H9 (cell line): ENCODE measurements around the gene SREBF1. TPM values are rescaled to one million over a fixed set of nuclear protein-coding genes. Genes with fewer than 3 reads are reported as not detected.

Experiments used
- DNase-seq: peaks from one replicate; pipeline ENCODE4 v3.0.0-alpha.2; 2017
- H2AFZ ChIP-seq: one replicate; pipeline ENCODE4 v1.6.1; 2013; ENCODE audit warnings: mild to moderate bottlenecking, low read length, control low read depth, moderate library complexity
- H2AK5ac ChIP-seq: 2 replicates; pipeline ENCODE4 v1.6.1; 2013; ENCODE audit warnings: low read length, control low read depth, mixed read lengths; ENCODE audit not compliant: insufficient read length
- H2BK120ac ChIP-seq: one replicate; pipeline ENCODE4 v1.6.1; 2013; ENCODE audit warnings: low read depth, mild to moderate bottlenecking, low read length, control low read depth, inconsistent platforms; ENCODE audit not compliant: poor library complexity, severe bottlenecking
- H2BK12ac ChIP-seq: 2 replicates; pipeline ENCODE4 v1.6.1; 2013; ENCODE audit warnings: low read length, control low read depth, mixed read lengths, low read depth; ENCODE audit not compliant: insufficient read length
- H2BK15ac ChIP-seq: 2 replicates; pipeline ENCODE4 v1.6.1; 2013; ENCODE audit warnings: low read depth, low read length, control low read depth
- H2BK20ac ChIP-seq: one replicate; pipeline ENCODE4 v1.6.1; 2013; ENCODE audit warnings: low read depth, mild to moderate bottlenecking, low read length, control low read depth, inconsistent platforms; ENCODE audit not compliant: poor library complexity, severe bottlenecking
- H2BK5ac ChIP-seq: 2 replicates; pipeline ENCODE4 v1.6.1; 2013; ENCODE audit warnings: low read length, control low read depth, mixed read lengths; ENCODE audit not compliant: insufficient read length
- H3K14ac ChIP-seq: 2 replicates; pipeline ENCODE4 v1.6.1; 2013; ENCODE audit warnings: low read length, control low read depth; ENCODE audit not compliant: insufficient read depth
- H3K18ac ChIP-seq: 2 replicates; pipeline ENCODE4 v1.6.1; 2013; ENCODE audit warnings: low read depth, mild to moderate bottlenecking, mixed read lengths, low read length, control low read depth; ENCODE audit not compliant: insufficient read length
- H3K23ac ChIP-seq: 2 replicates; pipeline ENCODE4 v1.6.1; 2013; ENCODE audit warnings: low read length, control low read depth, mixed read lengths, low read depth; ENCODE audit not compliant: insufficient read length
- H3K23me2 ChIP-seq: 2 replicates; pipeline ENCODE4 v1.6.1; 2013; ENCODE audit warnings: low read depth, mild to moderate bottlenecking, mixed read lengths, low read length, control low read depth; ENCODE audit not compliant: insufficient read length, poor library complexity, severe bottlenecking
- H3K27ac ChIP-seq: 2 replicates; pipeline ENCODE4 v1.5.1; 2013; ENCODE audit warnings: low read length, control low read depth, mixed read lengths, low read depth; ENCODE audit not compliant: insufficient read length
- H3K27me3 ChIP-seq: 2 replicates; pipeline ENCODE4 v1.6.1; 2013; ENCODE audit warnings: low read length, control low read depth, inconsistent platforms; ENCODE audit not compliant: insufficient read depth
- H3K4ac ChIP-seq: 2 replicates; pipeline ENCODE4 v1.6.1; 2013; ENCODE audit warnings: low read depth, mild to moderate bottlenecking, control low read depth, inconsistent platforms, low read length, moderate library complexity
- H3K4me1 ChIP-seq: 2 replicates; pipeline ENCODE4 v1.6.1; 2013; ENCODE audit warnings: low read length, control low read depth, inconsistent platforms; ENCODE audit not compliant: insufficient read depth
- H3K4me2 ChIP-seq: 2 replicates; pipeline ENCODE4 v1.6.1; 2013; ENCODE audit warnings: low read length, control low read depth, mixed read lengths; ENCODE audit not compliant: insufficient read length, insufficient read depth
- H3K56ac ChIP-seq: 2 replicates; pipeline ENCODE4 v1.6.1; 2013; ENCODE audit warnings: low read depth, mild to moderate bottlenecking, mixed read lengths, low read length, control low read depth; ENCODE audit not compliant: insufficient read length
- H3K79me1 ChIP-seq: 2 replicates; pipeline ENCODE4 v1.6.1; 2013; ENCODE audit warnings: low read depth, mild to moderate bottlenecking, moderate library complexity, low read length, control low read depth, inconsistent platforms; ENCODE audit not compliant: insufficient read depth, poor library complexity, severe bottlenecking
- H3K79me2 ChIP-seq: 2 replicates; pipeline ENCODE4 v1.6.1; 2013; ENCODE audit warnings: low read length, control low read depth, inconsistent platforms; ENCODE audit not compliant: insufficient read depth
- H3K9ac ChIP-seq: 2 replicates; pipeline ENCODE4 v1.6.1; 2013; ENCODE audit warnings: low read length, control low read depth, mixed read lengths; ENCODE audit not compliant: insufficient read length; ENCODE audit errors: extremely low read depth
- H3K9me3 ChIP-seq: one replicate; pipeline ENCODE4 v1.6.1; 2013; ENCODE audit warnings: low read depth, low read length, inconsistent platforms; ENCODE audit not compliant: control insufficient read depth
- H3T11ph ChIP-seq: one replicate; pipeline ENCODE4 v1.6.1; 2013; ENCODE audit warnings: mild to moderate bottlenecking, low read length, control low read depth, inconsistent platforms
- H4K20me1 ChIP-seq: one replicate; pipeline ENCODE4 v1.6.1; 2013; ENCODE audit not compliant: control insufficient read depth, insufficient read length, insufficient read depth
- H4K5ac ChIP-seq: 2 replicates; pipeline ENCODE4 v1.6.1; 2013; ENCODE audit warnings: low read depth, mild to moderate bottlenecking, mixed read lengths, low read length, control low read depth; ENCODE audit not compliant: insufficient read length
- H4K8ac ChIP-seq: replicated peaks from 2 replicates; pipeline ENCODE4 v1.6.1; 2013; ENCODE audit warnings: low read length, control low read depth, mixed read lengths, low read depth; ENCODE audit not compliant: insufficient read length
- H4K91ac ChIP-seq: 2 replicates; pipeline ENCODE4 v1.6.1; 2013; ENCODE audit warnings: low read depth, mild to moderate bottlenecking, moderate library complexity, mixed read lengths, low read length, control low read depth; ENCODE audit not compliant: insufficient read length
- H3K27ac Mint-ChIP-seq, 3 experiments: 2 replicates in 2 of 3; 3 replicates in 1 of 3; pipeline ENCODE4 v1.8.0; 2020 to 2021; ENCODE audit warnings: mixed read lengths in 3 of 3, mild to moderate bottlenecking in 1 of 3, moderate library complexity in 1 of 3
- H3K27me3 Mint-ChIP-seq: 2 replicates; pipeline ENCODE4 v1.8.0; 2021; ENCODE audit warnings: low read depth, mild to moderate bottlenecking, moderate library complexity, mixed read lengths
- H3K36me3 Mint-ChIP-seq, 3 experiments: 2 replicates in 2 of 3; 3 replicates in 1 of 3; pipeline ENCODE4 v1.8.0; 2020 to 2021; ENCODE audit warnings: low read depth in 3 of 3, mixed read lengths in 3 of 3; ENCODE audit not compliant: insufficient read depth in 1 of 3
- H3K4me1 Mint-ChIP-seq, 2 experiments: 2 replicates each; pipeline ENCODE4 v1.8.0; 2020; ENCODE audit warnings: mixed read lengths in 2 of 2
- H3K4me3 Mint-ChIP-seq, 2 experiments: 2 replicates in 1 of 2; 3 replicates in 1 of 2; pipeline ENCODE4 v1.8.0; 2020 to 2021; ENCODE audit warnings: mild to moderate bottlenecking in 2 of 2, mixed read lengths in 2 of 2, moderate library complexity in 1 of 2
- H3K9me3 Mint-ChIP-seq, 2 experiments: 2 replicates in 1 of 2; 3 replicates in 1 of 2; pipeline ENCODE4 v1.8.0; 2020; ENCODE audit warnings: mild to moderate bottlenecking in 2 of 2, mixed read lengths in 2 of 2, moderate library complexity in 1 of 2
- WGBS: extraction: QIAGEN DNeasy Blood & Tissue Kit; methylation state at CpG from one replicate; pipeline ENCODE4 v1.1.7; 2013; ENCODE audit warnings: missing lambda C conversion rate, low lambda C conversion rate, mixed read lengths; ENCODE audit not compliant: insufficient read length; ENCODE audit errors: extremely low coverage; 5-methylcytosine and 5-hydroxymethylcytosine counted together
- total RNA-seq: library from RNA; stranded (reverse); gene quantifications from 2 replicates; pipeline ENCODE4 v1.2.1, GENCODE V29; 2021
- TF ChIP-seq, protein P1 (sequence below): fragments of 200-600 bp; sonication (generic); conservative IDR thresholded peaks from 3 replicates; pipeline ENCODE4 v1.8.0; 2021; ENCODE audit warnings: antibody characterized with exemption, mild to moderate bottlenecking

Gene SREBF1
- total RNA-seq, 1 experiment from 2014 or later: 81.9 TPM

GRCh38 chr17:17795946-17796786 is 40.6 kb downstream of the SREBF1 start:
- H2BK5ac ChIP-seq: no peak overlapping the region
- no peak overlapping the region for H4K8ac ChIP-seq
- no peak overlapping the region for H3K4me2 ChIP-seq
- no peak for DNase-seq
- H3K23me2 ChIP-seq: no peaks in the 10 kb centered on the region
- H2BK15ac ChIP-seq: no peak overlapping the region
- no peak overlapping the region for H3K27ac Mint-ChIP-seq
- no peak overlapping the region for H2BK12ac ChIP-seq
- no peak overlapping the region for H2BK120ac ChIP-seq
- H3K36me3 Mint-ChIP-seq: no peaks in the 10 kb centered on the region
- no peak overlapping the region for H4K91ac ChIP-seq
- no peak overlapping the region for H3K27ac ChIP-seq
- no CpG with 5 or more reads among the region's 40 CpGs for WGBS
- no peak overlapping the region for H3T11ph ChIP-seq
- H4K5ac ChIP-seq: no peak overlapping the region
- H3K9me3 ChIP-seq: no peaks in the 10 kb centered on the region
- no peak overlapping the region for H3K56ac ChIP-seq
- H3K9ac ChIP-seq: no peak overlapping the region
- peaks cover 44% of the 10 kb centered on the region for H3K27me3 Mint-ChIP-seq
- H3K4me3 Mint-ChIP-seq: no peak overlapping the region
- no peak overlapping the region for H3K18ac ChIP-seq
- no peaks in the 10 kb centered on the region for H3K79me2 ChIP-seq
- no peak overlapping the region; the same call in 1 of the 2 replicates for H3K14ac ChIP-seq
- no peaks in the 10 kb centered on the region; a peak in 1 of 5 replicates for H3K9me3 Mint-ChIP-seq
- H3K79me1 ChIP-seq: no peaks in the 10 kb centered on the region
- H2AK5ac ChIP-seq: no peak overlapping the region
- TF ChIP-seq, protein P1, sequence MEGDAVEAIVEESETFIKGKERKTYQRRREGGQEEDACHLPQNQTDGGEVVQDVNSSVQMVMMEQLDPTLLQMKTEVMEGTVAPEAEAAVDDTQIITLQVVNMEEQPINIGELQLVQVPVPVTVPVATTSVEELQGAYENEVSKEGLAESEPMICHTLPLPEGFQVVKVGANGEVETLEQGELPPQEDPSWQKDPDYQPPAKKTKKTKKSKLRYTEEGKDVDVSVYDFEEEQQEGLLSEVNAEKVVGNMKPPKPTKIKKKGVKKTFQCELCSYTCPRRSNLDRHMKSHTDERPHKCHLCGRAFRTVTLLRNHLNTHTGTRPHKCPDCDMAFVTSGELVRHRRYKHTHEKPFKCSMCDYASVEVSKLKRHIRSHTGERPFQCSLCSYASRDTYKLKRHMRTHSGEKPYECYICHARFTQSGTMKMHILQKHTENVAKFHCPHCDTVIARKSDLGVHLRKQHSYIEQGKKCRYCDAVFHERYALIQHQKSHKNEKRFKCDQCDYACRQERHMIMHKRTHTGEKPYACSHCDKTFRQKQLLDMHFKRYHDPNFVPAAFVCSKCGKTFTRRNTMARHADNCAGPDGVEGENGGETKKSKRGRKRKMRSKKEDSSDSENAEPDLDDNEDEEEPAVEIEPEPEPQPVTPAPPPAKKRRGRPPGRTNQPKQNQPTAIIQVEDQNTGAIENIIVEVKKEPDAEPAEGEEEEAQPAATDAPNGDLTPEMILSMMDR: no peak
- H2BK20ac ChIP-seq: no peak overlapping the region
- no peak overlapping the region for H3K4ac ChIP-seq
- no peak overlapping the region for H2AFZ ChIP-seq
- H4K20me1 ChIP-seq: no peaks in the 10 kb centered on the region
- H3K4me1 Mint-ChIP-seq: peaks cover 30 to 43% of the 10 kb centered on the region in 2 experiments
- peaks cover 3% of the 10 kb centered on the region; the same call in 1 of the 2 replicates for H3K4me1 ChIP-seq
- H3K27me3 ChIP-seq: no peaks in the 10 kb centered on the region; the same call in 1 of the 2 replicates
- H3K23ac ChIP-seq: no peak overlapping the region
